ENCODE results near the gene ENKD1. TPM values are rescaled to one million over a fixed set of nuclear protein-coding genes. Genes with fewer than 3 reads are reported as not detected.

Gene ENKD1
- total RNA-seq, 1 experiment from 2014 or later: 22.6 TPM

DNA sequence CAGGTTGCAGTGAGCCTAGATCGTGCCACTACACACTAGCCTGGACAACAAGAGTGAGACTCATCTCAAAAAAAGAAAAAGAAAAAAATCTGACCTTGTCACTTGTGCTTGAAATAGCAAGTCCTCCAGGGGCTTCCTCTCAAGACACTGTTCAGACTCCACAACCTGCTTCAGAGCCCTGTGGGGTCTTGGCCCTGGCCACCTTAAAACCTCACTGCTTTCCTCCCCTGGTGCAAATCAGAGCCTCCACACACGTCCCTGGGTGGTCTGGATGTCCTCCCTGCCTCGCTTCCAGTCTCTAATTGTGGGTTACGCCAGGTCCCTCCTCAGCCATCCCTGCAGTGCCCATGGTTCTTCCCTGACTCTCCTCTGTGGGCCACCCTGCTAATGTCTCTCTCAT is 11.2 kb downstream of the ENKD1 start:
- intact Hi-C loops (cut with micrococcal nuclease; ENCODE audit: unreplicated experiment): no loop called here
- no peak overlapping the region for H3K4me3 Mint-ChIP-seq (ENCODE audit: low read depth, unreplicated experiment)
- peak overlapping the region; percentile 9 for H3K27ac Mint-ChIP-seq (ENCODE audit: unreplicated experiment)
- peaks cover 34% of the 10 kb centered on the region for H3K36me3 Mint-ChIP-seq (ENCODE audit: insufficient read depth, unreplicated experiment)
- CTCF ChIA-PET: no interaction called here
- H3K4me1 Mint-ChIP-seq (ENCODE audit: low read depth, unreplicated experiment): no peaks in the 10 kb centered on the region
- TF ChIP-seq, protein P1, sequence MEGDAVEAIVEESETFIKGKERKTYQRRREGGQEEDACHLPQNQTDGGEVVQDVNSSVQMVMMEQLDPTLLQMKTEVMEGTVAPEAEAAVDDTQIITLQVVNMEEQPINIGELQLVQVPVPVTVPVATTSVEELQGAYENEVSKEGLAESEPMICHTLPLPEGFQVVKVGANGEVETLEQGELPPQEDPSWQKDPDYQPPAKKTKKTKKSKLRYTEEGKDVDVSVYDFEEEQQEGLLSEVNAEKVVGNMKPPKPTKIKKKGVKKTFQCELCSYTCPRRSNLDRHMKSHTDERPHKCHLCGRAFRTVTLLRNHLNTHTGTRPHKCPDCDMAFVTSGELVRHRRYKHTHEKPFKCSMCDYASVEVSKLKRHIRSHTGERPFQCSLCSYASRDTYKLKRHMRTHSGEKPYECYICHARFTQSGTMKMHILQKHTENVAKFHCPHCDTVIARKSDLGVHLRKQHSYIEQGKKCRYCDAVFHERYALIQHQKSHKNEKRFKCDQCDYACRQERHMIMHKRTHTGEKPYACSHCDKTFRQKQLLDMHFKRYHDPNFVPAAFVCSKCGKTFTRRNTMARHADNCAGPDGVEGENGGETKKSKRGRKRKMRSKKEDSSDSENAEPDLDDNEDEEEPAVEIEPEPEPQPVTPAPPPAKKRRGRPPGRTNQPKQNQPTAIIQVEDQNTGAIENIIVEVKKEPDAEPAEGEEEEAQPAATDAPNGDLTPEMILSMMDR (IDR thresholded peaks at IDR 0.05; ENCODE audit: unreplicated experiment): no peak
- no peak for DNase-seq
- H3K9me3 Mint-ChIP-seq (ENCODE audit: low read depth, unreplicated experiment): no peaks in the 10 kb centered on the region
- BruUV-seq (replicated peaks): no TSS peak
- H3K27me3 Mint-ChIP-seq (ENCODE audit: unreplicated experiment): peaks cover 54% of the 10 kb centered on the region

DNA sequence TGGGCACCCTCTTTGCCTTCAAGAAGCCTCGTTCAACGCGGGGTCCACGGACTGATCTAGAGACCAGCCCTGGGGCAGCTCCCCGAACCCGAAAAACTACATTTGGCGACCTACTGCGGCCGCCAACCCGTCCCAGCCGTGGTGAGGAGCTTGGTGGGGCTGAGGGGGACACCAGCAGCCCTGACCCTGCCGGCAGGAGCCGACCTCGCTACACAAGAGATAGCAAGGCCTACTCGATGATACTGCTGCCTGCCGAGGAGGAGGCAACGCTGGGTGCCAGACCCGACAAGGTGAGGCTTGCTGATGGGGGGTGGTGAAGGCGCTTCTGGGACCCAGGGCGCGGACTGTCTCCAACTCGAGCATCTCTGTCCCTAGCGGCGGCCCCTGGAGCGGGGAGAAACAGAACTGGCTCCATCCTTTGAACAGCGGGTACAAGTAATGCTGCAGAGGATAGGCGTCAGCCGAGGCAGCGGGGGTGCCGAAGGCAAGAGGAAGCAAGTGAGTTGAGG is 12.1 kb downstream of the ENKD1 start:
- DNase-seq: no peak
- Mint-ChIP-seq H3K27me3 (ENCODE audit: unreplicated experiment) (peaks cover 63% of the 10 kb centered on the region), H3K36me3 (ENCODE audit: insufficient read depth, unreplicated experiment) (peaks cover 25% of the 10 kb centered on the region), H3K9me3 (ENCODE audit: low read depth, unreplicated experiment) (no peaks in the 10 kb centered on the region), H3K27ac (ENCODE audit: unreplicated experiment) (no peak overlapping the region), H3K4me3 (ENCODE audit: low read depth, unreplicated experiment) (no peak overlapping the region), H3K4me1 (ENCODE audit: low read depth, unreplicated experiment) (no peaks in the 10 kb centered on the region)
- intact Hi-C loops (cut with micrococcal nuclease; ENCODE audit: unreplicated experiment): no loop called here
- BruUV-seq (replicated peaks): no TSS peak
- CTCF ChIA-PET: no interaction called here
- TF ChIP-seq, protein P1 (IDR thresholded peaks at IDR 0.05; ENCODE audit: unreplicated experiment): no peak

DNA sequence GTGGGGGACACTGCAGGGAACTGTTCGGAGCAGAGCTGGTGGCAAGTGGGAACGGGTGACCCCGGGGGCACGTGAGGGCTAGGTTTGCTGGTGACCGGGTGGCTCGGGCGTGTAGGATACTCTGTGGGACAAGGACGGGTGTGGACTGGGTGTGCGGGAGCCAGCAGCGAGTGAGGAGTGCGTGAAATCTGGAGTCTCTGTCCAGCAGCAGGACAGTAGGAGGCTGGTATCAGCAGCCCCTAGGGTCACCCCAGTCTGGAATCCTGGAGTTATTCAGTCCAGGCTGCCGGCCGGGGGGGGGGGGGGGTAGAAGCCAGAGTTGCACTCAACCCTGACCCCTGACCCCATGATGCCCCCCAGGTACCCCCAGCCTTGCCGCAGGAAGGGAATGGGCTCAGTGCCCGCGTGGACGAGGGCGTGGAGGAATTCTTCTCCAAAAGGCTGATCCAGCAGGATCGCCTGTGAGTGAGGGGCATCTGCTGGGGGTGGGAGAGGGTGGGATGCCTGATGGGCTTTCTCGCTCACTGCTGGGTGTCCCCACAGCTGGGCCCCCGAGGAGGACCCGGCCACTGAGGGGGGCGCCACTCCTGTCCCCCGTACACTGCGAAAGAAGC is 12.7 kb downstream of the ENKD1 start:
- Mint-ChIP-seq H3K27me3 (ENCODE audit: unreplicated experiment) (peaks cover 69% of the 10 kb centered on the region), H3K4me3 (ENCODE audit: low read depth, unreplicated experiment) (peak overlapping the region; percentile 57), H3K9me3 (ENCODE audit: low read depth, unreplicated experiment) (no peaks in the 10 kb centered on the region), H3K27ac (ENCODE audit: unreplicated experiment) (no peak overlapping the region), H3K4me1 (ENCODE audit: low read depth, unreplicated experiment) (no peaks in the 10 kb centered on the region), H3K36me3 (ENCODE audit: insufficient read depth, unreplicated experiment) (peaks cover 21% of the 10 kb centered on the region)
- CTCF ChIA-PET: no interaction called here
- DNase-seq: no peak
- TF ChIP-seq, protein P1 (IDR thresholded peaks at IDR 0.05; ENCODE audit: unreplicated experiment): no peak
- intact Hi-C loops (cut with micrococcal nuclease; ENCODE audit: unreplicated experiment): no loop called here
- no TSS peak for BruUV-seq (replicated peaks)

- peak overlapping the region; percentile 57 for H3K4me3 Mint-ChIP-seq (ENCODE audit: low read depth, unreplicated experiment)
- CTCF ChIA-PET: no interaction called here
- H3K27ac Mint-ChIP-seq (ENCODE audit: unreplicated experiment): no peak overlapping the region
- peaks cover 75% of the 10 kb centered on the region for H3K27me3 Mint-ChIP-seq (ENCODE audit: unreplicated experiment)
- peak; percentile 48 for DNase-seq
- no TSS peak for BruUV-seq (replicated peaks)
- H3K36me3 Mint-ChIP-seq (ENCODE audit: insufficient read depth, unreplicated experiment): peaks cover 21% of the 10 kb centered on the region
- no peaks in the 10 kb centered on the region for H3K4me1 Mint-ChIP-seq (ENCODE audit: low read depth, unreplicated experiment)
- TF ChIP-seq, protein P1 (IDR thresholded peaks at IDR 0.05; ENCODE audit: unreplicated experiment): peak; percentile 64
- H3K9me3 Mint-ChIP-seq (ENCODE audit: low read depth, unreplicated experiment): no peaks in the 10 kb centered on the region
- intact Hi-C loops (cut with micrococcal nuclease; ENCODE audit: unreplicated experiment): no loop called here
Observed at GRCh38 chr16:67653128-67653788, 13.3 kb downstream of the ENKD1 start.
